GM23248 (cell line): Measurements from ENCODE around the gene EMILIN2. TPM values are rescaled to one million over a fixed set of nuclear protein-coding genes. Genes with fewer than 3 reads are reported as not detected.

Experiments
- DNase-seq: peaks from one replicate; pipeline ENCODE4 v3.0.0-alpha.2; 2015
- H2AFZ ChIP-seq: fragments of 200-600 bp; sonication (generic); 2 replicates; pipeline ENCODE4 v1.6.1; 2016; ENCODE audit warnings: antibody characterized with exemption
- H3F3A ChIP-seq: fragments of 200-600 bp; sonication (generic); 2 replicates; pipeline ENCODE4 v1.6.1; 2016; ENCODE audit warnings: mild to moderate bottlenecking, antibody characterized with exemption, mixed run types; ENCODE audit not compliant: insufficient read depth
- H3K27ac ChIP-seq: fragments of 200-600 bp; sonication (generic); 2 replicates; pipeline ENCODE4 v1.5.1; 2016; ENCODE audit warnings: mild to moderate bottlenecking
- H3K27me3 ChIP-seq: fragments of 200-600 bp; sonication (generic); replicated peaks from 2 replicates; pipeline ENCODE4 v1.6.1; 2016; ENCODE audit warnings: mild to moderate bottlenecking; ENCODE audit not compliant: insufficient read depth
- H3K36me3 ChIP-seq: fragments of 200-600 bp; sonication (generic); 2 replicates; pipeline ENCODE4 v1.6.1; 2016; ENCODE audit warnings: low read depth, mild to moderate bottlenecking
- H3K4me1 ChIP-seq: fragments of 200-600 bp; sonication (generic); 2 replicates; pipeline ENCODE4 v1.6.1; 2016; ENCODE audit warnings: mild to moderate bottlenecking; ENCODE audit not compliant: insufficient read depth
- H3K4me2 ChIP-seq: fragments of 200-600 bp; sonication (generic); one replicate; pipeline ENCODE4 v1.6.1; 2016; ENCODE audit warnings: mild to moderate bottlenecking; ENCODE audit not compliant: unreplicated experiment
- H3K4me3 ChIP-seq: fragments of 200-600 bp; sonication (generic); 2 replicates; pipeline ENCODE4 v1.5.1; 2016; ENCODE audit warnings: mild to moderate bottlenecking
- H3K79me2 ChIP-seq: fragments of 200-600 bp; sonication (generic); 2 replicates; pipeline ENCODE4 v1.6.1; 2016; ENCODE audit warnings: mild to moderate bottlenecking; ENCODE audit not compliant: insufficient read depth
- H3K9ac ChIP-seq: fragments of 200-600 bp; sonication (generic); 2 replicates; pipeline ENCODE4 v1.6.1; 2016; ENCODE audit warnings: mild to moderate bottlenecking
- H3K9me2 ChIP-seq: fragments of 200-600 bp; sonication (generic); 2 replicates; pipeline ENCODE4 v1.6.1; 2016; ENCODE audit warnings: mixed run types, mild to moderate bottlenecking, moderate library complexity; ENCODE audit not compliant: insufficient read depth
- H3K9me3 ChIP-seq: fragments of 200-600 bp; sonication (generic); one replicate; pipeline ENCODE4 v1.6.1; 2017; ENCODE audit warnings: low read depth
- H4K20me1 ChIP-seq: fragments of 200-600 bp; sonication (generic); 2 replicates; pipeline ENCODE4 v1.6.0; 2016; ENCODE audit not compliant: insufficient read depth
- EZH2 ChIP-seq: fragments of 200-600 bp; sonication (generic); IDR thresholded peaks from 2 replicates; pipeline ENCODE4 v1.6.1; 2018; ENCODE audit warnings: antibody characterized with exemption, mild to moderate bottlenecking; ENCODE audit not compliant: insufficient read depth, poor library complexity, severe bottlenecking
- EZH2phosphoT487 ChIP-seq: fragments of 200-600 bp; sonication (generic); IDR thresholded peaks from 2 replicates; pipeline ENCODE4 v1.6.1; 2018; ENCODE audit warnings: antibody characterized with exemption, moderate library complexity, mild to moderate bottlenecking, low read depth; ENCODE audit not compliant: insufficient read depth
- WGBS, 2 experiments: methylation state at CpG; one replicate each; pipeline ENCODE4 v1.1.6; 2015 to 2017; ENCODE audit warnings: low lambda C conversion rate in 2 of 2, low coverage in 1 of 2; ENCODE audit errors: missing lambda C conversion rate in 2 of 2; 5-methylcytosine and 5-hydroxymethylcytosine counted together
- in situ Hi-C: fragments of 300-500 bp; cut with MboI; formaldehyde crosslinking; loops from 2 replicates; pipeline ENCODE4 v1.15.0; 2020
- polyA plus RNA-seq: library from polyadenylated mRNA; unstranded; fragments of >200 nt; fragmentation: Nextera tagmentation; extraction: Ambion mirVana; gene quantifications from 2 replicates; pipeline ENCODE4 v1.2.1, GENCODE V29; 2016
- total RNA-seq: library from RNA; depleted of rRNA; stranded (reverse); fragments of >200 nt; shearing (Covaris generic); gene quantifications from 2 replicates; pipeline ENCODE4 v1.2.3, GENCODE V29; 2014

Gene EMILIN2
- total and polyA plus RNA-seq, 2 experiments from 2014 or later = 9.0 to 23.9 TPM

- Histone ChIP-seq H3K4me1 (peaks cover 42% of the 10 kb centered on the region), H3K4me2 (no peak overlapping the region), H3K9ac (peak overlapping the region; percentile 36), H3K79me2 (peaks cover 66% of the 10 kb centered on the region), H3K36me3 (peaks cover 5% of the 10 kb centered on the region; the same call in 1 of the 2 replicates), H3K4me3 (no peak overlapping the region), H2AFZ (no peak overlapping the region), H3K27ac (peak overlapping the region; percentile 58), H3F3A (peaks cover 8% of the 10 kb centered on the region; the same call in 1 of the 2 replicates), H3K9me2 (no peaks in the 10 kb centered on the region), H3K9me3 (no peaks in the 10 kb centered on the region), H4K20me1 (no peaks in the 10 kb centered on the region), H3K27me3 (no peaks in the 10 kb centered on the region)
- in situ Hi-C loops = no loop called here
- 43 to 45% methylated on average over 2 of the region's 2 CpGs for WGBS, 2 experiments
- no peak for TF ChIP-seq EZH2
- no peak for TF ChIP-seq EZH2phosphoT487
- no peak for DNase-seq
Observed at GRCh38 chr18:2959341-2959740, 112.5 kb downstream of the EMILIN2 start.

GRCh38 chr18:2960983-2961696 is 114.3 kb downstream of the EMILIN2 start:
- no peak overlapping the region for H2AFZ ChIP-seq
- H3K27ac ChIP-seq = no peak overlapping the region
- H4K20me1 ChIP-seq = no peaks in the 10 kb centered on the region
- no peaks in the 10 kb centered on the region for H3K9me3 ChIP-seq
- no peak overlapping the region for H3K9ac ChIP-seq
- no peak overlapping the region for H3K4me3 ChIP-seq
- TF ChIP-seq EZH2phosphoT487 (no peak), EZH2 (no peak)
- peaks cover 35% of the 10 kb centered on the region for H3K4me1 ChIP-seq
- no peaks in the 10 kb centered on the region for H3K27me3 ChIP-seq
- H3K9me2 ChIP-seq = no peaks in the 10 kb centered on the region
- H3K4me2 ChIP-seq = peak overlapping the region; percentile 3
- peaks cover 84% of the 10 kb centered on the region for H3K79me2 ChIP-seq
- H3K36me3 ChIP-seq = 0 out of 2 replicates have a peak, but pooled peaks cover 5% of the 10 kb centered on the region
- WGBS, 2 experiments = 66 to 69% methylated on average over 7 of the region's 7 CpGs
- DNase-seq = peak; percentile 38
- H3F3A ChIP-seq = peaks cover 8% of the 10 kb centered on the region; the same call in 1 of the 2 replicates
- in situ Hi-C loops = no loop called here

GRCh38 chr18:2961821-2962220 is 115.0 kb downstream of the EMILIN2 start:
- H3K9ac ChIP-seq = no peak overlapping the region
- H3F3A ChIP-seq = peaks cover 8% of the 10 kb centered on the region; the same call in 1 of the 2 replicates
- WGBS, 2 experiments = 68 to 69% methylated on average over 4 of the region's 4 CpGs
- 0 out of 2 replicates have a peak, but pooled peaks cover 5% of the 10 kb centered on the region for H3K36me3 ChIP-seq
- H3K4me3 ChIP-seq = no peak overlapping the region
- peak overlapping the region; percentile 3 for H3K4me2 ChIP-seq
- H3K27ac ChIP-seq = no peak overlapping the region
- H3K9me3 ChIP-seq = no peaks in the 10 kb centered on the region
- peaks cover 91% of the 10 kb centered on the region for H3K79me2 ChIP-seq
- TF ChIP-seq EZH2 (no peak), EZH2phosphoT487 (no peak)
- no peaks in the 10 kb centered on the region for H3K27me3 ChIP-seq
- no peaks in the 10 kb centered on the region for H4K20me1 ChIP-seq
- peaks cover 29% of the 10 kb centered on the region for H3K4me1 ChIP-seq
- no peak overlapping the region for H2AFZ ChIP-seq
- in situ Hi-C loops = no loop called here
- DNase-seq = peak; percentile 57
- H3K9me2 ChIP-seq = no peaks in the 10 kb centered on the region

GRCh38 chr18:2963048-2963447 is 116.2 kb downstream of the EMILIN2 start:
- peaks cover 94% of the 10 kb centered on the region for H3K79me2 ChIP-seq

More at GRCh38 chr18:2963048-2963447, 116.2 kb downstream of the EMILIN2 start:
- Histone ChIP-seq H3K9ac (no peak overlapping the region), H3K36me3 (no peaks in the 10 kb centered on the region), H4K20me1 (no peaks in the 10 kb centered on the region), H2AFZ (no peak overlapping the region), H3K4me1 (peaks cover 29% of the 10 kb centered on the region), H3K9me3 (no peaks in the 10 kb centered on the region), H3K27ac (no peak overlapping the region), H3K4me3 (no peak overlapping the region), H3K27me3 (no peaks in the 10 kb centered on the region), H3K4me2 (no peak overlapping the region), H3K9me2 (no peaks in the 10 kb centered on the region), H3F3A (peaks cover 8% of the 10 kb centered on the region; the same call in 1 of the 2 replicates)
- WGBS, 2 experiments = 97 to 100% methylated on average over 3 of the region's 3 CpGs
- no peak for DNase-seq
- in situ Hi-C loops = no loop called here
- TF ChIP-seq EZH2phosphoT487 (no peak), EZH2 (no peak)
